ENCODE measurements around the gene ACIN1.

ACIN1 gene

GRCh38 chr14:23079716-23080115, 15.2 kb downstream of the ACIN1 start:
- DNase-seq (ENCODE audit: low read depth in 2 of 2): no peak

GRCh38 chr14:23078692-23079116, 16.2 kb downstream of the ACIN1 start:
- DNase-seq (ENCODE audit: low read depth in 2 of 2): no peak

GRCh38 chr14:23077962-23078361, 17.0 kb downstream of the ACIN1 start:
- DNase-seq (ENCODE audit: low read depth in 2 of 2): no peak

GRCh38 chr14:23076785-23077408, 18.0 kb downstream of the ACIN1 start:
- DNase-seq (ENCODE audit: low read depth in 2 of 2): no peak

GRCh38 chr14:23074906-23075305, 20.0 kb downstream of the ACIN1 start:
- DNase-seq (ENCODE audit: low read depth in 2 of 2): no peak

- DNase-seq (ENCODE audit: low read depth in 2 of 2): no peak
Measured at GRCh38 chr14:23071921-23072539, 22.9 kb downstream of the ACIN1 start.

GRCh38 chr14:23071244-23071920, 23.6 kb downstream of the ACIN1 start:
- DNase-seq (ENCODE audit: low read depth in 2 of 2): peak in 1 of 2 donors; percentile 53

- no peak for DNase-seq (ENCODE audit: low read depth in 2 of 2)
Measured at GRCh38 chr14:23070262-23071129, 24.4 kb downstream of the ACIN1 start.

- no peak for DNase-seq (ENCODE audit: low read depth in 2 of 2)
Measured at GRCh38 chr14:23069413-23069806, 25.5 kb downstream of the ACIN1 start.

GRCh38 chr14:23068789-23069412, 26.0 kb downstream of the ACIN1 start:
- peak in 1 of 2 donors; percentile 49 for DNase-seq (ENCODE audit: low read depth in 2 of 2)

GRCh38 chr14:23067847-23068788, 26.8 kb downstream of the ACIN1 start:
- no peak for DNase-seq (ENCODE audit: low read depth in 2 of 2)

GRCh38 chr14:23066855-23067744, 27.8 kb downstream of the ACIN1 start:
- DNase-seq (ENCODE audit: low read depth in 2 of 2): no peak

- no peak for DNase-seq (ENCODE audit: low read depth in 2 of 2)
Measured at GRCh38 chr14:23066368-23066767, 28.6 kb downstream of the ACIN1 start.

- no peak for DNase-seq (ENCODE audit: low read depth in 2 of 2)
Measured at GRCh38 chr14:23063601-23064000, 31.3 kb downstream of the ACIN1 start.

GRCh38 chr14:23062002-23062401, 32.9 kb downstream of the ACIN1 start:
- no peak for DNase-seq (ENCODE audit: low read depth in 2 of 2)

- DNase-seq (ENCODE audit: low read depth in 2 of 2): no peak
Measured at GRCh38 chr14:23060536-23061260, 34.2 kb downstream of the ACIN1 start.

- no peak for DNase-seq (ENCODE audit: low read depth in 2 of 2)
Measured at GRCh38 chr14:23058654-23059504, 36.1 kb downstream of the ACIN1 start.
